Measurements from ENCODE around the gene POFUT1.

- TF ChIP-seq CTCF (IDR thresholded peaks at IDR 0.05), result no peak
- no peak for TF ChIP-seq POLR2A (IDR thresholded peaks at IDR 0.05)
Observed at GRCh38 chr20:32238483-32239425, 31.1 kb downstream of the POFUT1 start.

Measured in gastroesophageal sphincter (tissue), 3 donors.